Heart left ventricle (tissue), 16 donors: ENCODE data around the gene PKP3. TPM values are rescaled to one million over a fixed set of nuclear protein-coding genes. Genes with fewer than 3 reads are reported as not detected.
"Not testable (repeated sequence)": the region's sequence is repeated elsewhere in the genome, so short reads cannot be mapped to it uniquely, and the experiment has no call there.

ENCODE experiments used
- ATAC-seq, 4 donors: fragments of 200-7000 bp; cut with Tn5 transposase; one replicate each; pipeline ENCODE4 v1.9.1; 2020 to 2022; ENCODE audit warnings: moderate library complexity in 4 of 4, mild to moderate bottlenecking in 3 of 4, moderate number of reproducible peaks in 1 of 4
- DNase-seq, 5 donors: peaks; one replicate each; pipeline ENCODE4 v3.0.0-alpha.2; 2020
- H3K27ac ChIP-seq, 12 donors: fragments of 200-600 bp; sonication (generic) in 4 of 12; one replicate each; pipeline versions ENCODE4 v1.5.0 to v1.8.0; 2016 to 2022; ENCODE audit warnings: mild to moderate bottlenecking in 2 of 12
- H3K27me3 ChIP-seq, 9 donors: fragments of 200-600 bp; sonication (generic) in 2 of 9; one replicate each; pipeline versions ENCODE4 v1.5.1 to v1.8.0; 2016 to 2022; ENCODE audit warnings: mild to moderate bottlenecking in 3 of 9
- H3K36me3 ChIP-seq, 9 donors: fragments of 200-600 bp; sonication (generic) in 2 of 9; one replicate each; pipeline versions ENCODE4 v1.5.0 to v1.8.0; 2018 to 2022; ENCODE audit warnings: mild to moderate bottlenecking in 2 of 9
- H3K4me1 ChIP-seq, 12 donors: fragments of 200-600 bp; sonication (generic) in 4 of 12; one replicate each; pipeline versions ENCODE4 v1.5.0 to v1.8.0; 2016 to 2022; ENCODE audit warnings: mild to moderate bottlenecking in 3 of 12
- H3K4me3 ChIP-seq, 12 donors: fragments of 200-600 bp; sonication (generic) in 4 of 12; one replicate each; pipeline versions ENCODE4 v1.5.0 to v1.8.0; 2017 to 2022; ENCODE audit warnings: mild to moderate bottlenecking in 9 of 12, moderate library complexity in 4 of 12
- H3K9me3 ChIP-seq, 12 donors: fragments of 200-600 bp; sonication (generic) in 4 of 12; one replicate each; pipeline versions ENCODE4 v1.5.0 to v1.8.0; 2016 to 2022; ENCODE audit warnings: mild to moderate bottlenecking in 1 of 12
- CTCF ChIP-seq, 12 donors: fragments of 200-600 bp; sonication (generic) in 4 of 12; IDR thresholded peaks; one replicate each; pipeline versions ENCODE4 v1.5.0 to v1.8.0; 2018 to 2022; ENCODE audit warnings: antibody characterized with exemption in 12 of 12, mild to moderate bottlenecking in 5 of 12
- POLR2A ChIP-seq, 2 donors: fragments of 450-650 bp; IDR thresholded peaks; one replicate each; pipeline ENCODE4 v1.6.1; 2017; ENCODE audit warnings: antibody characterized with exemption in 2 of 2, mild to moderate bottlenecking in 2 of 2, moderate library complexity in 2 of 2
- WGBS, 4 donors: extraction: QIAGEN DNeasy Blood & Tissue Kit in 2 of 4; methylation state at CpG; one replicate each; pipeline versions ENCODE4 v1.1.5 to v1.1.7; 2013 to 2018; 5-methylcytosine and 5-hydroxymethylcytosine counted together
- intact Hi-C, 10 donors: fragments of 100-400 bp; cut with DNase I; formaldehyde crosslinking; loops; one replicate each; pipeline versions ENCODE4 v1.11.1 to v1.14.2; 2022
- long read RNA-seq, 3 donors: library from polyadenylated mRNA; unstranded; transcript quantifications; one replicate each; pipeline ENCODE4 v2.0.0, GENCODE V29; 2020 to 2021
- polyA plus RNA-seq, 2 donors: library from polyadenylated mRNA; stranded (reverse); fragments of 200-250 nt; gene quantifications; one replicate each; pipeline ENCODE4 v1.2.3, GENCODE V29; 2013
- total RNA-seq, 9 donors: library from RNA; depleted of rRNA in 2 of 9; stranded (reverse); fragments of >200 nt in 2 of 9; fragmentation: NEBNext Ultra II Directional in 3 of 9; extraction: Animal tissue kit (Norgen Biotek cat#: 25700) in 3 of 9; gene quantifications; one replicate each; pipeline versions ENCODE4 v1.1.0 to v1.2.4, GENCODE V29; 2016 to 2023
- donor health status: ischemic (EF 13 %, LVEDD 7.1; RV severe dilation, severe dysfunction).
- donor health status: healthy with polysubstance abuse.
- donor health status: DM: no; HTN: yes; CAD: no.
- donor health status: DM: no; HTN: no; CAD: no.
- donor health status: ischemic (EF 25% LVEDD 6.9; RV normal size, moderate dysfunction).
- donor health status: ischemic (EF 25% LVEDD 5.7; RV mildly dilated, moderate dysfunction).
- donor health status: healthy.
- donor health status: DM: yes; HTN: yes; CAD: no.
- donor health status: ischemic (EF 35%, LVEDD 5.7; RV mildly dilated, moderate dysfunction).
- donor health status: nonischemic (EF 11% LVEDD 7.7; RV severe dilation, severe dysfunction).
- donor health status: DM: yes; HTN: yes; CAD: no.
- donor health status: PGD.
- donor health status: ischemic (EF 29% LVEDD 5.4; RV normal size, mild dysfunction).
- donor health status: nonischemic (EF 23%, LVEDD 6.1; RV moderate dilation, normal function).

The PKP3 gene
- total RNA-seq (1 to 10 TPM in 5 of 9 donors, under 1 TPM in 4; 0.15 to 2.0 (median 1.0) TPM), polyA plus RNA-seq (under 1 TPM; 0.17 to 0.34 TPM)
- long read RNA-seq, donor 1, partial matches to known transcripts = 0 of 2 reads
- long read RNA-seq, donor 1, other reads (novel, unspliced or antisense) = 2 of 2 reads
- long read RNA-seq, donor 2, partial matches to known transcripts = 1 of 1 reads
- long read RNA-seq, donor 2, other reads (novel, unspliced or antisense) = 0 of 1 reads
- long read RNA-seq, donor 3 = 0 reads

- Histone ChIP-seq H3K4me3 (peak within 1 kb of the TSS in 5 of 12 donors; percentile 12 to 36 (median 34)), H3K27ac (peak within 1 kb of the TSS in 4 of 12 donors; percentile 14 to 69 (median 28)), H3K4me1 (peaks cover 0 to 20% (median 0%) of the 10 kb centered on the region in 12 donors), H3K9me3 (no peaks in the 10 kb centered on the region), H3K27me3 (peaks cover 0 to 58% (median 8%) of the 10 kb centered on the region in 9 donors), H3K36me3 (no peaks in the 10 kb centered on the region)
- peak in 1 of 5 donors; percentile 67 for DNase-seq
- intact Hi-C loops = no loop called here
- TF ChIP-seq POLR2A (IDR thresholded peaks at IDR 0.05) (no peak), CTCF (IDR thresholded peaks at IDR 0.05) (no peak)
- WGBS, 4 donors = 56 to 71% (median 65%) methylated on average over 23 to 57 of the region's 57 CpGs
- peak in 3 of 4 donors; percentile 36 to 76 (median 58) for ATAC-seq
These were observed at the start of gene PKP3 for GRCh38 chr11:394034-394857. Gene PKP3, plus strand, starts transcription at chr11:394209. Its CDS starts 84 bp downstream, at chr11:394293.

GRCh38 chr11:344836-345578, 49.0 kb upstream of the PKP3 start:
- no peaks in the 10 kb centered on the region for H3K27me3 ChIP-seq
- WGBS, 4 donors = 90 to 92% (median 90%) methylated on average over 11 of the region's 11 CpGs
- no peaks in the 10 kb centered on the region for H3K36me3 ChIP-seq
- DNase-seq (peak in 1 of 5 donors; percentile 1), ATAC-seq (no peak)
- intact Hi-C loops = no loop called here
- peaks cover 0 to 7% (median 0%) of the 10 kb centered on the region in 12 donors for H3K4me1 ChIP-seq
- H3K27ac ChIP-seq = no peak overlapping the region
- TF ChIP-seq POLR2A (IDR thresholded peaks at IDR 0.05) = no peak
- TF ChIP-seq CTCF (IDR thresholded peaks at IDR 0.05) = no peak
- no peak overlapping the region for H3K4me3 ChIP-seq
- no peaks in the 10 kb centered on the region for H3K9me3 ChIP-seq

- intact Hi-C loops = no loop called here
- H3K9me3 ChIP-seq = no peaks in the 10 kb centered on the region
- ATAC-seq = no peak
- H3K4me1 ChIP-seq = peaks cover 0 to 13% (median 0%) of the 10 kb centered on the region in 12 donors
- no peaks in the 10 kb centered on the region for H3K36me3 ChIP-seq
- DNase-seq = no peak
- H3K27ac ChIP-seq = no peak overlapping the region
- H3K4me3 ChIP-seq = no peak overlapping the region
- TF ChIP-seq CTCF (IDR thresholded peaks at IDR 0.05) = no peak
- TF ChIP-seq POLR2A (IDR thresholded peaks at IDR 0.05) = no peak
- 85 to 92% (median 90%) methylated on average over 3 of the region's 3 CpGs for WGBS, 4 donors
- H3K27me3 ChIP-seq = no peaks in the 10 kb centered on the region
These were observed 47.5 kb upstream of the PKP3 start for GRCh38 chr11:346529-346928.

- 91 to 96% (median 92%) methylated on average over 8 of the region's 8 CpGs for whole genome bisulfite sequencing, 4 donors
- not testable (repeated sequence) for ATAC-seq
These were observed 44.6 kb upstream of the PKP3 start for GRCh38 chr11:349270-349954.

GRCh38 chr11:350033-350722, 43.8 kb upstream of the PKP3 start:
- H3K36me3 ChIP-seq, H3K27me3 ChIP-seq, H3K9me3 ChIP-seq, H3K4me3 ChIP-seq, ATAC-seq: not testable (repeated sequence)
- Histone ChIP-seq H3K27ac (peak overlapping the region in 1 of 12 donors; percentile 59), H3K4me1 (peaks cover 4 to 41% (median 24%) of the 10 kb centered on the region in 12 donors)
- peak in 1 of 5 donors; percentile 35 for DNase-seq
- intact Hi-C loops = loop anchor here in 3 of 10 donors (5.0 to 10.0 kb wide), 4 partner anchors 33 to 455 kb away; partner anchors contain the start of genes IFITM1 (in 1 of the 3), IFITM2 (in 1 of the 3), PIDD1 (in 1 of the 3) and RPLP2 (in 1 of the 3)
- 76 to 80% (median 78%) methylated on average over 16 of the region's 16 CpGs for WGBS, 4 donors

More at GRCh38 chr11:349270-349954, 44.6 kb upstream of the PKP3 start:
- H3K4me3 ChIP-seq, H3K27ac ChIP-seq, intact Hi-C loops, H3K36me3 ChIP-seq, H3K27me3 ChIP-seq, H3K9me3 ChIP-seq: not testable (repeated sequence)
- peaks cover 4 to 35% (median 20%) of the 10 kb centered on the region in 12 donors for H3K4me1 ChIP-seq
- DNase-seq = peak in 1 of 5 donors; percentile 18
